Nephron (organoid): ENCODE measurements around the gene CRACDL.

Experiments
- H3K27ac Mint-ChIP-seq, 3 experiments: 2 replicates each; pipeline ENCODE4 v1.8.0; 2020; ENCODE audit warnings: mixed read lengths in 3 of 3, mild to moderate bottlenecking in 2 of 3, moderate library complexity in 1 of 3
- H3K27me3 Mint-ChIP-seq: 2 replicates; pipeline ENCODE4 v1.8.0; 2021; ENCODE audit warnings: low read depth, mild to moderate bottlenecking, moderate library complexity, mixed read lengths
- H3K36me3 Mint-ChIP-seq: 2 replicates; pipeline ENCODE4 v1.8.0; 2020; ENCODE audit warnings: low read depth, mixed read lengths
- H3K4me1 Mint-ChIP-seq: 2 replicates; pipeline ENCODE4 v1.8.0; 2020; ENCODE audit warnings: mixed read lengths
- H3K4me3 Mint-ChIP-seq, 3 experiments: 2 replicates each; pipeline ENCODE4 v1.8.0; 2020; ENCODE audit warnings: mild to moderate bottlenecking in 3 of 3, mixed read lengths in 3 of 3, moderate library complexity in 2 of 3
- H3K9me3 Mint-ChIP-seq: 2 replicates; pipeline ENCODE4 v1.8.0; 2020; ENCODE audit warnings: mixed read lengths
- TF ChIP-seq, protein P1 (sequence below), 3 experiments: fragments of 200-600 bp; sonication (generic); IDR thresholded peaks; one replicate each; pipeline ENCODE4 v1.5.0; 2021; ENCODE audit warnings: antibody characterized with exemption in 3 of 3; ENCODE audit not compliant: unreplicated experiment in 3 of 3

Gene CRACDL

DNA sequence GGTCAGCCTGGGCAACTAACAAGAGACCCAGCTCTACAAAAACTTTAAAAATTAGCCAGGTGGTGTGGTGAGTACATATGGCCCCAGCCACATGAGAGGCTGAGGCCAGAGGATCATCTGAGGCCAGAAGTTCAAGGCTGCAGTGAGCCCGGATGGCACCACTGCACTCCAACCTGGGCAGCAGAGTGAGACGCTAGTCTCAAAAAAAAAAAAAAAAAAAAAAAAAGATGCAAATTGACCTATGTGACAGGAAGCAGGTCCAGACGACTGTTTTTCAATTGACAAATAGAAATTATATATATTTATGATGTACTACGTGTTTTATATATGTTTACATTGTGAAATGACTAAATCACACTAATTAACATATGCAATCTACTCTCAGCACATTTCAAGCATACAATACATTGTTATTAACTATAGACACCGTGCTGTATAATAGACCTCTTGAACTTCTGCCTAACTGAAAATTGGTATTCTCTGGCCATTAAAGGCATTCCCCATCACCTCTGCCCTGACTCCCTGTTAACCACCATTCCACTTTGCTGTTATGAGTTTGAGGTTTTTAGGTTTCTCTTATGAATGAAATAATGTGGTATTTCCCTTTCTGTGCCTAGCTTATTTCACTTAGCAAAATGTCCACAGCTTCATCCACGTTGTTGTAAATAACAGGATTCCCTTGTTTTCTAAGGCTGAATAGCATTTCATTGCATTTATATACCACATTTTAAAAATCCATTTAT, 172.6 kb downstream of the CRACDL start:
- TF ChIP-seq, protein P1, sequence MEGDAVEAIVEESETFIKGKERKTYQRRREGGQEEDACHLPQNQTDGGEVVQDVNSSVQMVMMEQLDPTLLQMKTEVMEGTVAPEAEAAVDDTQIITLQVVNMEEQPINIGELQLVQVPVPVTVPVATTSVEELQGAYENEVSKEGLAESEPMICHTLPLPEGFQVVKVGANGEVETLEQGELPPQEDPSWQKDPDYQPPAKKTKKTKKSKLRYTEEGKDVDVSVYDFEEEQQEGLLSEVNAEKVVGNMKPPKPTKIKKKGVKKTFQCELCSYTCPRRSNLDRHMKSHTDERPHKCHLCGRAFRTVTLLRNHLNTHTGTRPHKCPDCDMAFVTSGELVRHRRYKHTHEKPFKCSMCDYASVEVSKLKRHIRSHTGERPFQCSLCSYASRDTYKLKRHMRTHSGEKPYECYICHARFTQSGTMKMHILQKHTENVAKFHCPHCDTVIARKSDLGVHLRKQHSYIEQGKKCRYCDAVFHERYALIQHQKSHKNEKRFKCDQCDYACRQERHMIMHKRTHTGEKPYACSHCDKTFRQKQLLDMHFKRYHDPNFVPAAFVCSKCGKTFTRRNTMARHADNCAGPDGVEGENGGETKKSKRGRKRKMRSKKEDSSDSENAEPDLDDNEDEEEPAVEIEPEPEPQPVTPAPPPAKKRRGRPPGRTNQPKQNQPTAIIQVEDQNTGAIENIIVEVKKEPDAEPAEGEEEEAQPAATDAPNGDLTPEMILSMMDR (IDR thresholded peaks at IDR 0.05; ENCODE audit: unreplicated experiment in 3 of 3) = no peak
- H3K27ac Mint-ChIP-seq = no peak overlapping the region
- no peaks in the 10 kb centered on the region for H3K27me3 Mint-ChIP-seq
- peaks cover 2% of the 10 kb centered on the region for H3K4me1 Mint-ChIP-seq
- H3K4me3 Mint-ChIP-seq = no peak overlapping the region
- H3K9me3 Mint-ChIP-seq = no peaks in the 10 kb centered on the region
- no peaks in the 10 kb centered on the region for H3K36me3 Mint-ChIP-seq

DNA sequence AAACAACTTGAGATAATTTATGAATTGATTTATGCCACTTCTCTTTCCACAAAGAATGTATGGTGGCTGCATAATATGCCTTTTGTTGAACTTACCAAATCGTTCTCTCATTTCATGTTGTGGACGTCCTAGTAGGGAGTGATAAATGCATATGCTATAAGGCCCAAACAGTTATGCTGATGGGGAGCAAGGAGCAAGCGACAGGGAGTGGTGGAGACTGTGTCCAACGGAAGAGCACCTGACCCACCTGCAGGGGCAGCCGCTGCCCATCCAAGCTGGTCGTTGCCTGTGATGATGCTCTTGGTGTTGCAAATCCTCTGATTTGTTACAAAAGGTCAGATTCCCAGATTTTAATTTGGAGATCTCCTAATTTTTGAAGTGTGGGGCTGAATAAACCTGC, 174.1 kb downstream of the CRACDL start:
- TF ChIP-seq, protein P1 (IDR thresholded peaks at IDR 0.05; ENCODE audit: unreplicated experiment in 3 of 3) = no peak
- Mint-ChIP-seq H3K4me3 (no peak overlapping the region), H3K9me3 (no peaks in the 10 kb centered on the region), H3K4me1 (peaks cover 8% of the 10 kb centered on the region), H3K27me3 (no peaks in the 10 kb centered on the region), H3K27ac (no peak overlapping the region), H3K36me3 (no peaks in the 10 kb centered on the region)

DNA sequence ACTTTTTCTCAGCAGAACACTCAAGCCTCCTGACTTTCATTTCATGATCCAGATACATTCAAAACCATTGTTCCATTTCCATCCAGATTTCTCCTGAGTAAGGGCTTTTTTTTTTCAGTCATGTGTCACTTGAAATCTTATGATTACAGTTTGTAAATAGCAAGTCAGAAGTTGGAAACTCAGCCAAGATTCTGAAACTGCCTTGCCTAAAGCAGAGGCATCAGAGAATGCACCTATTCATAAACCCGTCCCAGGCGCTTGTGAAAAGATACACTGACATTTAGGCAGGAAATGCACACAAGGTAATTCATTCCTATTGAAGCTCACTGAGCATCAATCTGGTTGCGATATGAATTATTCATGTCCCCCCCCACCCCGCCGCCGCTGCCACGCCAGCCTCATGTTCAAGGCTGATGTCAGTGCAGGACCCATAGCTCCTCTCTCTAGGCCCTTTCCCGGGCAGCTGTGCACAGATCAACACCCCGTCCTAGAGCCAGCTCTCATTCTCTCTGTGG, 174.7 kb downstream of the CRACDL start:
- Mint-ChIP-seq H3K4me1 (peaks cover 8% of the 10 kb centered on the region), H3K27ac (no peak overlapping the region), H3K9me3 (no peaks in the 10 kb centered on the region), H3K4me3 (no peak overlapping the region), H3K27me3 (no peaks in the 10 kb centered on the region), H3K36me3 (no peaks in the 10 kb centered on the region)
- TF ChIP-seq, protein P1 (IDR thresholded peaks at IDR 0.05; ENCODE audit: unreplicated experiment in 3 of 3) = no peak

DNA sequence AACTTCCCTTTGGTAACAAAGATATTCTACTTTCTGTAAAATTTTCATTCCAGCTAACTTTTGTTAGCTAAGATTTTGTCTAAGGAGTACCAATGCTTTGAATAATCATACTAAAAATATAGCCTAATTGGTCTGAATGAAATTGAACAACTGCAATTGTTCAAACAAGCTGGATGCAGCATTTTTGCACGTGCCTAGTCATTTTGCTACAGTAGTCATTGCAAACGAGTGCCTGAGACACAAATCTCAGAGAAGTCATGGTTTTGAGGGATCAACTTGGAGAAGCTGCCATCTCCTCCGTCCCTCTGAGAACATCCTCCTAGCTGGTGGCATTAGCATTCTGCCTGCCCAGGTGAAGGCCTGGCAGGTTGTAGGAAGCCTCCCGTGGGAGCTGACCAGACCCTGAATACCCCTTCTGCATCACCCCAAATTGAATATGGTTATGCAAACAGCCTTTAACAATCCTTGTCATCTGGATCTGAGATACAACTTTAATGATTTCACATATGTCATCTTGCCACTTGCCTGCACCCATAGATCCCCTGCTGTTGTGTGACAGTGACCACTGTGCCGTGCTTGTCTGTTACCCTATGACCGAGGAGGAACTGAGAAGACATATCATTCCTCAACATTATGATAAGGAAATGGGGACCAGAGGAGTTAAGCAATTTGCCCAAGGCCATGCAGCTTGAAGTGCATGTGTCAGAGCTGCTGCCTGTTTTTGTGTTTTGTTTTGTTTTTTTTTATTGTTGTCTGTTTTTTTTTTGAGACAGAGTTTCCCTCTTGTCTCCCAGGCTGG, 176.0 kb downstream of the CRACDL start:
- Mint-ChIP-seq H3K27ac (no peak overlapping the region), H3K4me3 (no peak overlapping the region), H3K27me3 (no peaks in the 10 kb centered on the region), H3K36me3 (no peaks in the 10 kb centered on the region), H3K9me3 (no peaks in the 10 kb centered on the region), H3K4me1 (peaks cover 8% of the 10 kb centered on the region)
- TF ChIP-seq, protein P1 (IDR thresholded peaks at IDR 0.05; ENCODE audit: unreplicated experiment in 3 of 3) = no peak

DNA sequence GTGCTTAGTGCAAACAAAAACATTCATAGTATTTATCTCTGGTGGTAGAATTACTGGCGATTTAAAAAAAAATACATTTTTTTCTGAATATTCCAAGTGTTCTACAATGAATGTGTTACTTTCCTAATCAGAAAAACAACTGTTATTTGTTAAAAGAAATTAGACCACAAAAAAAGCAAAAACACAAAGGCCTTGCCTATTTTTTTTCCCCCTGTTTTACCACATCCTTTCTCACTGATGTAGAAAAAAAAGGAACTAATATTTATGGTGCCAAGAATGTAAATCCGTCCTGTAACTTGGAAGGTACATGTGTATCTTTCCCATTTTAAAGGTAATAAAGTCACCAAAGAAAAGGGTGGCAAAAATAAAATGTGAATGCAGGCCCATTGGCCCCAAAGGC, 176.7 kb downstream of the CRACDL start:
- Mint-ChIP-seq H3K4me3 (no peak overlapping the region), H3K36me3 (no peaks in the 10 kb centered on the region), H3K9me3 (no peaks in the 10 kb centered on the region), H3K27ac (no peak overlapping the region), H3K4me1 (peaks cover 8% of the 10 kb centered on the region), H3K27me3 (no peaks in the 10 kb centered on the region)
- TF ChIP-seq, protein P1 (IDR thresholded peaks at IDR 0.05; ENCODE audit: unreplicated experiment in 3 of 3) = no peak
